PC-3 (cell line): ENCODE results near the gene CACNG1. TPM values are rescaled to one million over a fixed set of nuclear protein-coding genes. Genes with fewer than 3 reads are reported as not detected.

Source experiments
- ATAC-seq: fragments of 200-7000 bp; cut with Tn5 transposase; 2 replicates; pipeline ENCODE4 v1.9.1; 2020; ENCODE audit warnings: mild to moderate bottlenecking, moderate library complexity
- BruUV-seq: library from RNA; stranded (reverse); fragments of 400-500 nt; replicated peaks from 2 replicates; lab custom pipeline; 2021; lab: Mats Ljungman, UMichigan
- CTCF ChIA-PET: fragments of 300-600 bp; sonication (Branson Sonifier 250); formaldehyde crosslinking; loops from one replicate; lab custom pipeline; 2022; ENCODE audit warnings: antibody characterized with exemption; lab: Charles Lee
- POLR2A ChIA-PET: fragments of 300-600 bp; sonication (Branson Sonifier 250); formaldehyde crosslinking; loops from one replicate; lab custom pipeline; 2022; ENCODE audit warnings: antibody characterized with exemption; ENCODE audit not compliant: unreplicated experiment; lab: Charles Lee
- DNase-seq: peaks from one replicate; pipeline ENCODE4 v3.0.0-alpha.2; 2015
- H2AFZ ChIP-seq: fragments of 300-600 bp; sonication (generic); 2 replicates; pipeline ENCODE4 v1.6.0; 2016; ENCODE audit warnings: antibody characterized with exemption, low read length
- H3F3A ChIP-seq: fragments of 300-600 bp; sonication (generic); one replicate; pipeline ENCODE4 v1.6.0; 2017; ENCODE audit warnings: antibody characterized with exemption, low read length, control low read depth, mild to moderate bottlenecking; ENCODE audit not compliant: unreplicated experiment
- H3K27ac ChIP-seq: fragments of 300-600 bp; sonication (generic); 2 replicates; pipeline ENCODE4 v1.5.1; 2016; ENCODE audit warnings: mild to moderate bottlenecking, low read length
- H3K27me3 ChIP-seq: fragments of 300-600 bp; sonication (generic); 2 replicates; pipeline ENCODE4 v1.6.1; 2016; ENCODE audit warnings: low read length, mixed read lengths
- H3K36me3 ChIP-seq: fragments of 300-600 bp; sonication (generic); 2 replicates; pipeline ENCODE4 v1.6.1; 2016; ENCODE audit warnings: low read depth, mixed run types, low read length, mixed read lengths
- H3K4me1 ChIP-seq: fragments of 300-600 bp; sonication (generic); 2 replicates; pipeline ENCODE4 v1.5.1; 2016; ENCODE audit warnings: low read length; ENCODE audit not compliant: insufficient read depth
- H3K4me2 ChIP-seq: fragments of 300-600 bp; sonication (generic); 2 replicates; pipeline ENCODE4 v1.6.0; 2016; ENCODE audit warnings: low read length
- H3K4me3 ChIP-seq: fragments of 300-600 bp; sonication (generic); 2 replicates; pipeline ENCODE4 v1.5.1; 2016; ENCODE audit warnings: mild to moderate bottlenecking, low read length, mixed read lengths
- H3K79me2 ChIP-seq: fragments of 300-600 bp; sonication (generic); 2 replicates; pipeline ENCODE4 v1.6.1; 2017; ENCODE audit warnings: low read length, mixed read lengths
- H3K9ac ChIP-seq: fragments of 300-600 bp; sonication (generic); 2 replicates; pipeline ENCODE4 v1.6.0; 2016; ENCODE audit warnings: mild to moderate bottlenecking, low read length
- H3K9me2 ChIP-seq: fragments of 300-600 bp; sonication (generic); replicated peaks from 2 replicates; pipeline ENCODE4 v1.6.1; 2016; ENCODE audit warnings: mixed run types, low read length, mixed read lengths
- H3K9me3 ChIP-seq: fragments of 300-600 bp; sonication (generic); 2 replicates; pipeline ENCODE4 v1.6.1; 2016; ENCODE audit warnings: low read length, mixed read lengths
- H4K20me1 ChIP-seq: fragments of 300-600 bp; sonication (generic); 2 replicates; pipeline ENCODE4 v1.6.1; 2016; ENCODE audit warnings: low read length, mixed read lengths
- EZH2 ChIP-seq: fragments of 300-600 bp; sonication (generic); IDR thresholded peaks from one replicate; pipeline ENCODE4 v1.6.1; 2017; ENCODE audit warnings: antibody characterized with exemption, mild to moderate bottlenecking, low read length; ENCODE audit not compliant: unreplicated experiment
- EZH2phosphoT487 ChIP-seq: fragments of 300-600 bp; sonication (generic); IDR thresholded peaks from 2 replicates; pipeline ENCODE4 v1.6.1; 2018; ENCODE audit warnings: mild to moderate bottlenecking, antibody characterized with exemption, low read length, borderline replicate concordance
- intact Hi-C: fragments of 100-400 bp; cut with micrococcal nuclease; formaldehyde crosslinking; loops from 2 replicates; pipeline ENCODE4 v1.9.0; 2023
- total RNA-seq: library from RNA; depleted of rRNA; stranded (reverse); fragments of >200 nt; gene quantifications from 2 replicates; pipeline ENCODE4 v1.2.3, GENCODE V29; 2014
- TF ChIP-seq, protein P1 (sequence below): fragments of 300-600 bp; sonication (generic); conservative IDR thresholded peaks from 2 replicates; pipeline ENCODE4 v1.5.1; 2017; ENCODE audit warnings: antibody characterized with exemption, low read depth, mild to moderate bottlenecking, low read length

Gene CACNG1
- total RNA-seq, 1 experiment from 2014 or later = not detected

DNA sequence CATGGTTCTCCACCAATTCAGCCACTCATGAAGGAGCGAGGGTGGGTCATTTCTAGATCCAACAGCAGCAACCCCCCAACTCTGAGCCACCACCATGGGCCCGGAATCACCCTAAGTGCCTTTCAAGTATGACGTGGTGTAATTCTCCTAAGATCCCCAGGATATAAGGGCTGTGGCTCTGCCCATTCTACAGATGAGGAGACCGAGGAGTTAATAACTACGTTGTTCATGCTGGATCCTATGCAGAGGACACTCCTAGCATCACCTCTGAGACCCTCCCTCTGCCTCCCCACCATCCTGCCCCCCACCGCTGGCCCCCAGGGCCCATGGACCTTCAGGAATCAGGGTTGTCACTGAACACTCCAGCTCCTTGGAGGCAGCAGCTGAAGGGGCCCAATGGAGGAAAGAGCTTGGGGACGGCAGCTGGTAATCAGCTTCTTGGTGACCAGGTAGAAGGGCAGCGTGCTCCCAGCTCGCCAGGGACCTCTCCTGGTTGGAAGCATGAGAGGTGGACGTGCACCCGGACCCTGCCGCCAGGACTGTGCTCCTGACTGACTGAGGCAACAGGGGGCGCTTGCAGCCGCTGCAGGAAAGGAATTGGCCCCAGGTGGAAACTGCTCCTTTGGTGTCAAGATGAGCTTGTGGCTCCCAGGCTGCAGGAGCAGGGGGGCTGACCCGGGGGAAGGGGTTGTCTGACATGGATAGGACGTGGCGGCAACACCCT lies 28.2 kb upstream of the CACNG1 start:
- no peak overlapping the region for H3K4me2 ChIP-seq
- ChIA-PET CTCF (no interaction called here), POLR2A (no interaction called here)

DNA sequence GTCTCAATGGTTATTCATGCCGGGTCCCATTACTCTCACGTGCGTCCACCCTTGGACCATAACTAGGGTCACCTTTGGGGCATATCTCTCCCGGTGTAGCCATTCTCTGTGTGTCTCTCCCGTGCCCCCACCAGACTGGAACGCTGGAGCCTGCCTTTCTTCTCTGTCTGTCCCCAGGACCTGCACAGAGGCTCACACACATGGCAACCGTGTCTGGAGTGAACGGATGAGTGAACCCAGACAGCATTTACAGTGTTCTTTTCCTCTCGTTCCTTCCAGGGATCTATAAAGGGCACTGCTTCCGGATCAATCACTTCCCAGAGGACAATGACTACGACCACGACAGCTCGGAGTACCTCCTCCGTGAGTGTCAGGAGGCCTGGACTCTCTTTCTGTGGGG lies 26.4 kb upstream of the CACNG1 start:
- BruUV-seq = no TSS peak
- H3F3A ChIP-seq = no peaks in the 10 kb centered on the region
- H3K79me2 ChIP-seq = no peaks in the 10 kb centered on the region
- H3K27ac ChIP-seq = no peak overlapping the region
- H3K9ac ChIP-seq = no peak overlapping the region
- intact Hi-C loops = no loop called here
- no peaks in the 10 kb centered on the region for H4K20me1 ChIP-seq
- DNase-seq (no peak), ATAC-seq (no peak)
- no peaks in the 10 kb centered on the region for H3K27me3 ChIP-seq
- H3K4me3 ChIP-seq = no peak overlapping the region
- TF ChIP-seq, protein P1, sequence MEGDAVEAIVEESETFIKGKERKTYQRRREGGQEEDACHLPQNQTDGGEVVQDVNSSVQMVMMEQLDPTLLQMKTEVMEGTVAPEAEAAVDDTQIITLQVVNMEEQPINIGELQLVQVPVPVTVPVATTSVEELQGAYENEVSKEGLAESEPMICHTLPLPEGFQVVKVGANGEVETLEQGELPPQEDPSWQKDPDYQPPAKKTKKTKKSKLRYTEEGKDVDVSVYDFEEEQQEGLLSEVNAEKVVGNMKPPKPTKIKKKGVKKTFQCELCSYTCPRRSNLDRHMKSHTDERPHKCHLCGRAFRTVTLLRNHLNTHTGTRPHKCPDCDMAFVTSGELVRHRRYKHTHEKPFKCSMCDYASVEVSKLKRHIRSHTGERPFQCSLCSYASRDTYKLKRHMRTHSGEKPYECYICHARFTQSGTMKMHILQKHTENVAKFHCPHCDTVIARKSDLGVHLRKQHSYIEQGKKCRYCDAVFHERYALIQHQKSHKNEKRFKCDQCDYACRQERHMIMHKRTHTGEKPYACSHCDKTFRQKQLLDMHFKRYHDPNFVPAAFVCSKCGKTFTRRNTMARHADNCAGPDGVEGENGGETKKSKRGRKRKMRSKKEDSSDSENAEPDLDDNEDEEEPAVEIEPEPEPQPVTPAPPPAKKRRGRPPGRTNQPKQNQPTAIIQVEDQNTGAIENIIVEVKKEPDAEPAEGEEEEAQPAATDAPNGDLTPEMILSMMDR = no peak
- no peak for TF ChIP-seq EZH2phosphoT487
- TF ChIP-seq EZH2 = no peak
- no peaks in the 10 kb centered on the region for H3K36me3 ChIP-seq
- H3K4me2 ChIP-seq = no peak overlapping the region
- no peaks in the 10 kb centered on the region for H3K9me3 ChIP-seq
- CTCF ChIA-PET = no interaction called here
- no peaks in the 10 kb centered on the region for H3K9me2 ChIP-seq
- H3K4me1 ChIP-seq = no peaks in the 10 kb centered on the region
- POLR2A ChIA-PET = no interaction called here
- no peak overlapping the region for H2AFZ ChIP-seq

More for the DNA sequence above, 28.2 kb upstream of the CACNG1 start:
- no peaks in the 10 kb centered on the region for H3K36me3 ChIP-seq
- no peak overlapping the region for H2AFZ ChIP-seq
- 0 out of 2 replicates have a peak, but pooled peaks cover 3% of the 10 kb centered on the region for H3K27me3 ChIP-seq
- no peaks in the 10 kb centered on the region for H3K4me1 ChIP-seq
- no peaks in the 10 kb centered on the region for H3K9me3 ChIP-seq
- no peak overlapping the region for H3K27ac ChIP-seq
- H3K9ac ChIP-seq = no peak overlapping the region
- TF ChIP-seq, protein P1 = 0 out of 2 replicates have a peak, but pooled peaks have one; percentile 10
- no peak for TF ChIP-seq EZH2
- no peaks in the 10 kb centered on the region for H3K79me2 ChIP-seq
- no peaks in the 10 kb centered on the region for H3K9me2 ChIP-seq
- no peaks in the 10 kb centered on the region for H4K20me1 ChIP-seq
- intact Hi-C loops = no loop called here
- no peaks in the 10 kb centered on the region for H3F3A ChIP-seq
- ATAC-seq = no peak
- DNase-seq = no peak
- H3K4me3 ChIP-seq = no peak overlapping the region
- BruUV-seq = no TSS peak
